PC-9 (cell line): Measurements from ENCODE around the gene AUP1. TPM values are rescaled to one million over a fixed set of nuclear protein-coding genes. Genes with fewer than 3 reads are reported as not detected.
"Not testable (repeated sequence)": the region's sequence is repeated elsewhere in the genome, so short reads cannot be mapped to it uniquely, and the experiment has no call there.

ENCODE experiments used
- BruUV-seq: library from RNA; stranded (reverse); fragments of 400-500 nt; replicated peaks from 2 replicates; lab custom pipeline; 2021; lab: Mats Ljungman, UMichigan
- CTCF ChIA-PET: fragments of 300-600 bp; sonication (Branson Sonifier 250); formaldehyde crosslinking; loops from one replicate; lab custom pipeline; 2022; ENCODE audit warnings: antibody characterized with exemption; lab: Charles Lee
- POLR2A ChIA-PET: fragments of 300-600 bp; sonication (Branson Sonifier 250); formaldehyde crosslinking; loops from one replicate; lab custom pipeline; 2022; ENCODE audit warnings: antibody characterized with exemption; ENCODE audit not compliant: unreplicated experiment; lab: Charles Lee
- DNase-seq, 2 experiments: peaks; one replicate each; pipeline versions ENCODE4 v3.0.0 to v3.0.0-alpha.2; 2015 to 2022; ENCODE audit warnings: mixed read lengths in 1 of 2
- H2AFZ ChIP-seq: fragments of 200-600 bp; sonication (generic); 2 replicates; pipeline ENCODE4 v1.8.1; 2017; ENCODE audit warnings: antibody characterized with exemption
- H3F3A ChIP-seq: fragments of 200-600 bp; sonication (generic); 2 replicates; pipeline ENCODE4 v1.8.1; 2017; ENCODE audit warnings: antibody characterized with exemption, mild to moderate bottlenecking, low read depth; ENCODE audit not compliant: insufficient read depth
- H3K27ac ChIP-seq: fragments of 200-600 bp; sonication (generic); 2 replicates; pipeline ENCODE4 v1.6.1; 2016; ENCODE audit warnings: mixed run types
- H3K27me3 ChIP-seq: fragments of 200-600 bp; sonication (generic); 2 replicates; pipeline ENCODE4 v1.6.1; 2016; ENCODE audit warnings: low read depth, mixed run types; ENCODE audit not compliant: insufficient read depth
- H3K36me3 ChIP-seq: fragments of 200-600 bp; sonication (generic); 2 replicates; pipeline ENCODE4 v1.6.1; 2016; ENCODE audit warnings: low read depth, mixed run types
- H3K4me1 ChIP-seq: fragments of 200-600 bp; sonication (generic); replicated peaks from 2 replicates; pipeline ENCODE4 v1.6.1; 2016; ENCODE audit warnings: mixed run types; ENCODE audit not compliant: insufficient read depth
- H3K4me2 ChIP-seq: fragments of 200-600 bp; sonication (generic); 2 replicates; pipeline ENCODE4 v1.6.1; 2017; ENCODE audit warnings: mixed run types
- H3K4me3 ChIP-seq: fragments of 200-600 bp; sonication (generic); 2 replicates; pipeline ENCODE4 v1.6.1; 2016; ENCODE audit warnings: mixed run types
- H3K79me2 ChIP-seq: fragments of 200-600 bp; sonication (generic); 2 replicates; pipeline ENCODE4 v1.6.1; 2017; ENCODE audit warnings: low read depth, mixed run types
- H3K9me2 ChIP-seq: fragments of 200-600 bp; sonication (generic); 2 replicates; pipeline ENCODE4 v1.8.1; 2017; ENCODE audit warnings: mild to moderate bottlenecking; ENCODE audit not compliant: insufficient read depth
- H3K9me3 ChIP-seq: fragments of 200-600 bp; sonication (generic); 2 replicates; pipeline ENCODE4 v1.8.1; 2016; ENCODE audit warnings: low read depth; ENCODE audit not compliant: insufficient read depth
- H4K20me1 ChIP-seq: fragments of 200-600 bp; sonication (generic); 2 replicates; pipeline ENCODE4 v1.8.1; 2017; ENCODE audit not compliant: insufficient read depth
- CTCF ChIP-seq: fragments of 200-600 bp; sonication (generic); conservative IDR thresholded peaks from 2 replicates; pipeline ENCODE4 v1.6.1; 2017; ENCODE audit warnings: mixed run types, antibody characterized with exemption, mild to moderate bottlenecking, moderate library complexity
- EZH2 ChIP-seq: fragments of 200-600 bp; sonication (generic); IDR thresholded peaks from 2 replicates; pipeline ENCODE4 v1.8.0; 2017; ENCODE audit warnings: antibody characterized with exemption, low read depth
- intact Hi-C: fragments of 100-400 bp; cut with micrococcal nuclease; formaldehyde crosslinking; loops from one replicate; pipeline ENCODE4 v1.10.0; 2022; ENCODE audit not compliant: unreplicated experiment
- total RNA-seq: library from RNA; stranded (reverse); gene quantifications from 2 replicates; pipeline ENCODE4 v1.2.3, GENCODE V29; 2021

The AUP1 gene
- total RNA-seq, 1 experiment from 2014 or later, result 84.0 TPM

- no peaks in the 10 kb centered on the region for H4K20me1 ChIP-seq
- no peaks in the 10 kb centered on the region for H3K36me3 ChIP-seq
- no peak for DNase-seq
- H3K27ac ChIP-seq, result no peak overlapping the region
- H3K9me3 ChIP-seq, result no peaks in the 10 kb centered on the region
- H3K9me2 ChIP-seq, result no peaks in the 10 kb centered on the region
- no peak overlapping the region for H3K4me3 ChIP-seq
- H3F3A ChIP-seq, result peaks cover 22% of the 10 kb centered on the region; the same call in 1 of the 2 replicates
- CTCF ChIA-PET, result interaction anchor here (0.5 kb wide), 1 partner anchor 45 kb away, joined by 6 read pairs; no protein-coding TSS in a partner anchor
- intact Hi-C loops, result no loop called here
- BruUV-seq, result no TSS peak
- POLR2A ChIA-PET, result no interaction called here
- H2AFZ ChIP-seq, result no peak overlapping the region
- TF ChIP-seq EZH2 (no peak), CTCF (no peak)
- no peaks in the 10 kb centered on the region for H3K79me2 ChIP-seq
- peaks cover 2% of the 10 kb centered on the region for H3K4me1 ChIP-seq
- H3K4me2 ChIP-seq, result no peak overlapping the region
- no peaks in the 10 kb centered on the region for H3K27me3 ChIP-seq
Measured at GRCh38 chr2:74562126-74562775, 32.7 kb upstream of the AUP1 start.

- H2AFZ ChIP-seq, H3K27me3 ChIP-seq, H3K27ac ChIP-seq, H4K20me1 ChIP-seq, DNase-seq, BruUV-seq, H3K36me3 ChIP-seq, H3K79me2 ChIP-seq, H3K4me1 ChIP-seq, POLR2A ChIA-PET, CTCF ChIA-PET, H3K9me3 ChIP-seq, H3K4me3 ChIP-seq, H3K4me2 ChIP-seq, H3K9me2 ChIP-seq, intact Hi-C loops: not testable (repeated sequence)
- H3F3A ChIP-seq, result peaks cover 22% of the 10 kb centered on the region; the same call in 1 of the 2 replicates
Measured at GRCh38 chr2:74561022-74561421, 31.5 kb upstream of the AUP1 start.

- H3F3A ChIP-seq, result peaks cover 22% of the 10 kb centered on the region; the same call in 1 of the 2 replicates
- BruUV-seq, result no TSS peak
- no peaks in the 10 kb centered on the region for H3K79me2 ChIP-seq
- POLR2A ChIA-PET, result no interaction called here
- TF ChIP-seq EZH2, result no peak
- H3K36me3 ChIP-seq, result no peaks in the 10 kb centered on the region
- no peaks in the 10 kb centered on the region for H3K4me1 ChIP-seq
- H4K20me1 ChIP-seq, result no peaks in the 10 kb centered on the region
- H3K9me2 ChIP-seq, result no peaks in the 10 kb centered on the region
- CTCF ChIA-PET, result no interaction called here
- DNase-seq, result peak in 1 of 2 experiments; percentile 28
- H3K27ac ChIP-seq, result no peak overlapping the region
- no peak overlapping the region for H2AFZ ChIP-seq
- no peaks in the 10 kb centered on the region for H3K27me3 ChIP-seq
- H3K4me2 ChIP-seq, result no peak overlapping the region
- intact Hi-C loops, result no loop called here
- H3K4me3 ChIP-seq, result no peak overlapping the region
- no peaks in the 10 kb centered on the region for H3K9me3 ChIP-seq
Measured at GRCh38 chr2:74560591-74560990, 31.1 kb upstream of the AUP1 start.

- Histone ChIP-seq H3K4me3 (no peak overlapping the region), H3K9me2 (no peaks in the 10 kb centered on the region), H3K9me3 (no peaks in the 10 kb centered on the region), H3K79me2 (no peaks in the 10 kb centered on the region), H3K27ac (no peak overlapping the region), H3K4me1 (no peaks in the 10 kb centered on the region), H4K20me1 (no peaks in the 10 kb centered on the region), H3F3A (peaks cover 22% of the 10 kb centered on the region; the same call in 1 of the 2 replicates), H3K27me3 (no peaks in the 10 kb centered on the region), H3K4me2 (no peak overlapping the region), H3K36me3 (no peaks in the 10 kb centered on the region), H2AFZ (no peak overlapping the region)
- ChIA-PET POLR2A (no interaction called here), CTCF (no interaction called here)
- intact Hi-C loops, result no loop called here
- DNase-seq, result no peak
- no TSS peak for BruUV-seq
- TF ChIP-seq CTCF (no peak), EZH2 (no peak)
Measured at GRCh38 chr2:74559912-74560311, 30.4 kb upstream of the AUP1 start.
